ENCODE measurements around the gene SLC11A1. TPM values are rescaled to one million over a fixed set of nuclear protein-coding genes. Genes with fewer than 3 reads are reported as not detected.

SLC11A1 gene
- total RNA-seq, 4 donors from 2014 or later, result 5.6 to 38.1 (median 20.7) TPM

GRCh38 chr2:218406209-218406948 is 24.3 kb downstream of the SLC11A1 start:
- under 1% methylated on average over 35 of the region's 56 CpGs for whole genome bisulfite sequencing
- Histone ChIP-seq H3K9me3 (no peaks in the 10 kb centered on the region), H3K27ac (replicated peaks in 1 of 4) (peak overlapping the region; percentile 81 to 90 (median 88)), H3K36me3 (peaks cover 26 to 40% (median 38%) of the 10 kb centered on the region in 4 donors), H3K4me3 (peak overlapping the region; percentile 51 to 62 (median 56)), H3K4me1 (peaks cover 47 to 64% (median 62%) of the 10 kb centered on the region in 4 donors), H3K27me3 (no peaks in the 10 kb centered on the region)
- DNase-seq (ENCODE audit: extremely low spot score), result peak; percentile 98
- TF ChIP-seq, protein P1, sequence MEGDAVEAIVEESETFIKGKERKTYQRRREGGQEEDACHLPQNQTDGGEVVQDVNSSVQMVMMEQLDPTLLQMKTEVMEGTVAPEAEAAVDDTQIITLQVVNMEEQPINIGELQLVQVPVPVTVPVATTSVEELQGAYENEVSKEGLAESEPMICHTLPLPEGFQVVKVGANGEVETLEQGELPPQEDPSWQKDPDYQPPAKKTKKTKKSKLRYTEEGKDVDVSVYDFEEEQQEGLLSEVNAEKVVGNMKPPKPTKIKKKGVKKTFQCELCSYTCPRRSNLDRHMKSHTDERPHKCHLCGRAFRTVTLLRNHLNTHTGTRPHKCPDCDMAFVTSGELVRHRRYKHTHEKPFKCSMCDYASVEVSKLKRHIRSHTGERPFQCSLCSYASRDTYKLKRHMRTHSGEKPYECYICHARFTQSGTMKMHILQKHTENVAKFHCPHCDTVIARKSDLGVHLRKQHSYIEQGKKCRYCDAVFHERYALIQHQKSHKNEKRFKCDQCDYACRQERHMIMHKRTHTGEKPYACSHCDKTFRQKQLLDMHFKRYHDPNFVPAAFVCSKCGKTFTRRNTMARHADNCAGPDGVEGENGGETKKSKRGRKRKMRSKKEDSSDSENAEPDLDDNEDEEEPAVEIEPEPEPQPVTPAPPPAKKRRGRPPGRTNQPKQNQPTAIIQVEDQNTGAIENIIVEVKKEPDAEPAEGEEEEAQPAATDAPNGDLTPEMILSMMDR (IDR thresholded peaks at IDR 0.05), result peak; percentile 74 to 87 (median 77)
- TF ChIP-seq POLR2A (IDR thresholded peaks at IDR 0.05; ENCODE audit: low read depth), result no peak
- TF ChIP-seq EP300 (IDR thresholded peaks at IDR 0.05), result no peak
- peak; percentile 68 to 77 for TF ChIP-seq POLR2AphosphoS5 (IDR thresholded peaks at IDR 0.05)
- intact Hi-C loops (cut with DNase I), result loop anchor here (5.0 kb wide), 3 partner anchors 61 to 256 kb away; partner anchors contain the start of genes CNOT9 and USP37

- Histone ChIP-seq H3K36me3 (peaks cover 24 to 33% (median 31%) of the 10 kb centered on the region in 4 donors), H3K9me3 (no peaks in the 10 kb centered on the region), H3K27ac (replicated peaks in 1 of 4) (peak overlapping the region; percentile 81 to 90 (median 88)), H3K4me1 (peaks cover 40 to 57% (median 55%) of the 10 kb centered on the region in 4 donors), H3K4me3 (peak overlapping the region; percentile 51 to 62 (median 56)), H3K27me3 (no peaks in the 10 kb centered on the region)
- TF ChIP-seq EP300 (IDR thresholded peaks at IDR 0.05), result no peak
- TF ChIP-seq POLR2AphosphoS5 (IDR thresholded peaks at IDR 0.05), result peak; percentile 56 to 79
- DNase-seq (ENCODE audit: extremely low spot score), result peak; percentile 93
- WGBS, result 10% methylated on average over 12 of the region's 13 CpGs
- intact Hi-C loops (cut with DNase I), result loop anchor here (5.0 kb wide), 3 partner anchors 60 to 255 kb away; partner anchors contain the start of genes CNOT9 and USP37
Observed at GRCh38 chr2:218406949-218407618, 25.0 kb downstream of the SLC11A1 start.

- DNase-seq (ENCODE audit: extremely low spot score), result no peak
- intact Hi-C loops (cut with DNase I), result loop anchor here (5.0 kb wide), 3 partner anchors 60 to 255 kb away; partner anchors contain the start of genes CNOT9 and USP37
- Histone ChIP-seq H3K9me3 (no peaks in the 10 kb centered on the region), H3K36me3 (peaks cover 18 to 27% (median 25%) of the 10 kb centered on the region in 4 donors), H3K27ac (replicated peaks in 1 of 4) (peak overlapping the region; percentile 81 to 90 (median 88)), H3K27me3 (no peaks in the 10 kb centered on the region), H3K4me3 (peak overlapping the region in 1 of 4 donors; percentile 51), H3K4me1 (peaks cover 36 to 51% (median 49%) of the 10 kb centered on the region in 4 donors)
- TF ChIP-seq POLR2AphosphoS5 (IDR thresholded peaks at IDR 0.05) (no peak), POLR2A (IDR thresholded peaks at IDR 0.05; ENCODE audit: low read depth) (no peak)
- TF ChIP-seq, protein P1 (IDR thresholded peaks at IDR 0.05), result no peak
- WGBS, result 86% methylated on average over 8 of the region's 8 CpGs
Observed at GRCh38 chr2:218407717-218408116, 25.6 kb downstream of the SLC11A1 start.

- intact Hi-C loops (cut with DNase I), result no loop called here
- Histone ChIP-seq H3K9me3 (no peaks in the 10 kb centered on the region), H3K27ac (replicated peaks in 1 of 4) (no peak overlapping the region), H3K27me3 (no peaks in the 10 kb centered on the region), H3K4me1 (no peaks in the 10 kb centered on the region), H3K36me3 (no peaks in the 10 kb centered on the region), H3K4me3 (no peak overlapping the region)
- TF ChIP-seq EP300 (IDR thresholded peaks at IDR 0.05) (no peak), POLR2A (IDR thresholded peaks at IDR 0.05; ENCODE audit: low read depth) (no peak), POLR2AphosphoS5 (IDR thresholded peaks at IDR 0.05) (no peak)
- TF ChIP-seq, protein P1 (IDR thresholded peaks at IDR 0.05), result no peak
- WGBS, result 93% methylated on average over 5 of the region's 5 CpGs
- DNase-seq (ENCODE audit: extremely low spot score), result no peak
Observed at GRCh38 chr2:218418321-218418716, 36.2 kb downstream of the SLC11A1 start.
